NCI-H2171 treated with DMSO at 0.1 percent for 48 hours (cell line): ENCODE data around the gene CENPS.
"Not testable (repeated sequence)": the region's sequence is repeated elsewhere in the genome, so short reads cannot be mapped to it uniquely, and the experiment has no call there.

ENCODE experiments used
- DNase-seq: peaks from one replicate; lab custom pipeline; 2025; lab: John Stamatoyannopoulos, UW

Gene CENPS

GRCh38 chr1:10430216-10431069 is at the start of gene CENPS:
TSS of gene CENPS (plus strand) at chr1:10430433. CDS start at chr1:10430518, 85 bp downstream.
- peak; percentile 81 for DNase-seq

- DNase-seq = no peak
These were observed 49.5 kb upstream of the CENPS start for GRCh38 chr1:10380594-10381275.

- DNase-seq = no peak
These were observed 46.6 kb upstream of the CENPS start for GRCh38 chr1:10383630-10384029.

GRCh38 chr1:10384219-10384618 is 46.0 kb upstream of the CENPS start:
- DNase-seq = no peak

- DNase-seq = peak; percentile 33
These were observed 43.2 kb upstream of the CENPS start for GRCh38 chr1:10386761-10387676.

GRCh38 chr1:10387677-10388386 is 42.4 kb upstream of the CENPS start:
- DNase-seq = peak; percentile 45

GRCh38 chr1:10388387-10388715 is 41.9 kb upstream of the CENPS start:
- no peak for DNase-seq

GRCh38 chr1:10389271-10389973 is 40.8 kb upstream of the CENPS start:
- no peak for DNase-seq

- no peak for DNase-seq
These were observed 33.4 kb upstream of the CENPS start for GRCh38 chr1:10396870-10397269.

- DNase-seq = no peak
These were observed 31.9 kb upstream of the CENPS start for GRCh38 chr1:10398278-10398733.

- DNase-seq = peak; percentile 95
These were observed 31.3 kb upstream of the CENPS start, which contains the start of gene PGD for GRCh38 chr1:10398734-10399443. TSS of gene PGD (plus strand) at chr1:10399064. CDS start at chr1:10399118, 54 bp downstream.

- no peak for DNase-seq
These were observed 30.7 kb upstream of the CENPS start for GRCh38 chr1:10399444-10399941.

GRCh38 chr1:10400013-10400412 is 30.2 kb upstream of the CENPS start:
- no peak for DNase-seq

GRCh38 chr1:10401281-10401680 is 29.0 kb upstream of the CENPS start:
- no peak for DNase-seq

- DNase-seq = no peak
These were observed 27.4 kb upstream of the CENPS start for GRCh38 chr1:10402729-10403274.

GRCh38 chr1:10407201-10407600 is 23.0 kb upstream of the CENPS start:
- no peak for DNase-seq

GRCh38 chr1:10415211-10415930 is 14.9 kb upstream of the CENPS start:
- DNase-seq = no peak

GRCh38 chr1:10415967-10416366 is 14.3 kb upstream of the CENPS start:
- not testable (repeated sequence) for DNase-seq

- not testable (repeated sequence) for DNase-seq
These were observed 11.5 kb upstream of the CENPS start for GRCh38 chr1:10418741-10419140.
